HCT116 (cell line): ENCODE measurements around the gene LSM14A. TPM values are rescaled to one million over a fixed set of nuclear protein-coding genes. Genes with fewer than 3 reads are reported as not detected.

ENCODE experiments used
- ATAC-seq: fragments of 200-7000 bp; cut with Tn5 transposase; 2 replicates; pipeline ENCODE4 v1.9.1; 2020; ENCODE audit warnings: mild to moderate bottlenecking, moderate library complexity
- BruUV-seq: library from RNA; stranded (reverse); fragments of 400-500 nt; replicated peaks from 2 replicates; lab custom pipeline; 2021; lab: Mats Ljungman, UMichigan
- CTCF ChIA-PET: fragments of 300-600 bp; sonication (Branson Sonifier 250); formaldehyde crosslinking; loops from one replicate; lab custom pipeline; 2021; ENCODE audit warnings: antibody characterized with exemption; lab: Charles Lee
- POLR2A ChIA-PET: fragments of 300-600, 350-600 bp; sonication (Branson Sonifier 250); formaldehyde crosslinking; loops from one replicate; lab custom pipeline; 2021; ENCODE audit warnings: antibody characterized with exemption; lab: Charles Lee
- RAD21 ChIA-PET, 2 experiments: fragments of 300-600 bp; sonication (Branson Sonifier 250); formaldehyde crosslinking; loops; one replicate each; lab custom pipeline; 2023; ENCODE audit warnings: low total read pairs in 2 of 2; ENCODE audit not compliant: uncharacterized antibody in 2 of 2, unreplicated experiment in 2 of 2, low non-redundant PET in 1 of 2; lab: Charles Lee
- DNase-seq: peaks from one replicate; pipeline ENCODE4 v3.0.0-alpha.2; 2010; ENCODE audit warnings: low read depth, low spot score
- H2AFZ ChIP-seq: fragments of 200-600 bp; shearing (Covaris generic), sonication (generic); 2 replicates; pipeline ENCODE4 v1.6.1; 2017; ENCODE audit warnings: low read depth, mixed run types, mixed read lengths, antibody characterized with exemption, low read length; ENCODE audit not compliant: poor library complexity, severe bottlenecking
- H3K27ac ChIP-seq: 2 replicates; pipeline ENCODE4 v1.5.1; 2012; ENCODE audit warnings: low read depth, low read length
- H3K27me3 ChIP-seq: fragments of 200-600 bp; sonication (generic); 2 replicates; pipeline ENCODE4 v1.6.1; 2016; ENCODE audit warnings: mixed run types, low read length, mixed read lengths; ENCODE audit not compliant: insufficient read depth
- H3K36me3 ChIP-seq, 2 experiments: fragments of 200-500 bp in 1 of 2; fragments of 200-600 bp in 1 of 2; sonication (Bioruptor generic) in 1 of 2; sonication (generic) in 1 of 2; 2 replicates each; pipeline versions ENCODE4 v1.5.1 to v1.6.1; 2014 to 2016; ENCODE audit warnings: low read length in 2 of 2, inconsistent platforms in 1 of 2, mixed read lengths in 1 of 2, mixed run types in 1 of 2; ENCODE audit not compliant: insufficient read depth in 2 of 2, control insufficient read depth in 1 of 2
- H3K4me1 ChIP-seq, 2 experiments: fragments of 200-600 bp in 1 of 2; sonication (generic) in 1 of 2; 2 replicates each; pipeline versions ENCODE4 v1.5.1 to v1.6.1; 2012 to 2017; ENCODE audit warnings: low read length in 2 of 2, inconsistent platforms in 1 of 2, mild to moderate bottlenecking in 1 of 2, mixed read lengths in 1 of 2, mixed run types in 1 of 2, moderate library complexity in 1 of 2; ENCODE audit not compliant: insufficient read depth in 2 of 2, control insufficient read depth in 1 of 2
- H3K4me2 ChIP-seq: fragments of 200-600 bp; sonication (generic); 2 replicates; pipeline ENCODE4 v1.6.1; 2017; ENCODE audit warnings: mixed run types, low read length, mixed read lengths
- H3K4me3 ChIP-seq, 2 experiments: fragments of 200-600 bp in 1 of 2; sonication (generic) in 1 of 2; replicated peaks in 1 of 2; 2 replicates each; pipeline ENCODE4 v1.5.1; 2011 to 2016; ENCODE audit warnings: low read length in 2 of 2, control low read depth in 1 of 2, low read depth in 1 of 2, mild to moderate bottlenecking in 1 of 2, mixed read lengths in 1 of 2, mixed run types in 1 of 2
- H3K79me2 ChIP-seq: fragments of 200-600 bp; sonication (generic); 2 replicates; pipeline ENCODE4 v1.6.1; 2017; ENCODE audit warnings: mild to moderate bottlenecking, mixed run types, low read length, moderate library complexity, mixed read lengths; ENCODE audit not compliant: insufficient read depth
- H3K9ac ChIP-seq: fragments of 200-600 bp; sonication (generic); 2 replicates; pipeline ENCODE4 v1.6.1; 2016; ENCODE audit warnings: low read length, mixed read lengths
- H3K9me2 ChIP-seq: fragments of 200-600 bp; sonication (generic), shearing (Covaris generic); 2 replicates; pipeline ENCODE4 v1.6.1; 2017; ENCODE audit warnings: mixed run types, mild to moderate bottlenecking, moderate library complexity; ENCODE audit not compliant: insufficient read depth
- H3K9me3 ChIP-seq, 2 experiments: fragments of 200-500 bp in 1 of 2; fragments of 200-600 bp in 1 of 2; sonication (Bioruptor generic) in 1 of 2; sonication (generic) in 1 of 2; 2 replicates each; pipeline ENCODE4 v1.6.1; 2014 to 2017; ENCODE audit warnings: low read length in 2 of 2, mixed read lengths in 2 of 2, inconsistent platforms in 1 of 2, low read depth in 1 of 2, mild to moderate bottlenecking in 1 of 2, mixed run types in 1 of 2, moderate library complexity in 1 of 2; ENCODE audit not compliant: control insufficient read depth in 1 of 2, insufficient read depth in 1 of 2
- H4K20me1 ChIP-seq: fragments of 200-600 bp; sonication (generic), shearing (Covaris generic); 2 replicates; pipeline ENCODE4 v1.6.1; 2017; ENCODE audit warnings: mixed run types, mild to moderate bottlenecking, moderate library complexity; ENCODE audit not compliant: insufficient read depth
- ATF3 ChIP-seq: IDR thresholded peaks from 2 replicates; pipeline ENCODE4 v1.6.1; 2012
- CBX3 ChIP-seq: IDR thresholded peaks from 2 replicates; pipeline ENCODE4 v1.6.1; 2012; ENCODE audit warnings: low read depth
- CEBPB ChIP-seq: IDR thresholded peaks from 2 replicates; pipeline ENCODE4 v1.6.1; 2012; ENCODE audit warnings: low read depth
- CTCF ChIP-seq, 3 experiments: fragments of 200-600 bp in 1 of 3; sonication (generic) in 1 of 3; IDR thresholded peaks in 2 of 3; conservative IDR thresholded peaks in 1 of 3; 2 replicates each; pipeline ENCODE4 v1.5.1; 2012 to 2017; ENCODE audit warnings: low read depth in 2 of 3, low read length in 2 of 3, antibody characterized with exemption in 1 of 3, borderline replicate concordance in 1 of 3, control low read depth in 1 of 3, mild to moderate bottlenecking in 1 of 3, mixed read lengths in 1 of 3, mixed run types in 1 of 3, moderate library complexity in 1 of 3; ENCODE audit not compliant: insufficient read depth in 1 of 3
- EGR1 ChIP-seq: IDR thresholded peaks from 2 replicates; pipeline ENCODE4 v1.6.1; 2012; ENCODE audit warnings: low read depth
- EZH2 ChIP-seq: fragments of 200-600 bp; sonication (generic); IDR thresholded peaks from 2 replicates; pipeline ENCODE4 v1.6.1; 2017; ENCODE audit warnings: antibody characterized with exemption, mixed run types
- EZH2phosphoT487 ChIP-seq: fragments of 200-600 bp; IDR thresholded peaks from 2 replicates; pipeline ENCODE4 v1.6.1; 2018; ENCODE audit warnings: antibody characterized with exemption, borderline replicate concordance
- FOSL1 ChIP-seq: IDR thresholded peaks from 2 replicates; pipeline ENCODE4 v1.6.1; 2012; ENCODE audit warnings: low read depth
- JUND ChIP-seq: IDR thresholded peaks from 2 replicates; pipeline ENCODE4 v1.6.1; 2012
- POLR2A ChIP-seq: IDR thresholded peaks from 2 replicates; pipeline ENCODE4 v1.7.0; 2011; ENCODE audit warnings: borderline replicate concordance; ENCODE audit not compliant: insufficient read depth, insufficient read length; ENCODE audit errors: extremely low read depth
- POLR2AphosphoS5 ChIP-seq: IDR thresholded peaks from 2 replicates; pipeline ENCODE4 v1.6.1; 2011; ENCODE audit warnings: mild to moderate bottlenecking, low read depth, low read length, moderate library complexity
- RAD21 ChIP-seq: IDR thresholded peaks from 2 replicates; pipeline ENCODE4 v1.6.1; 2012; ENCODE audit warnings: low read depth, mild to moderate bottlenecking
- REST ChIP-seq: IDR thresholded peaks from 2 replicates; pipeline ENCODE4 v1.6.1; 2012; ENCODE audit warnings: low read depth
- SP1 ChIP-seq: IDR thresholded peaks from 2 replicates; pipeline ENCODE4 v1.6.1; 2012; ENCODE audit warnings: low read depth
- TCF7L2 ChIP-seq: IDR thresholded peaks from 2 replicates; pipeline ENCODE4 v1.7.0; 2011; ENCODE audit warnings: borderline replicate concordance, inconsistent platforms; ENCODE audit not compliant: insufficient read depth, insufficient read length; ENCODE audit errors: extremely low read depth
- YY1 ChIP-seq: IDR thresholded peaks from 2 replicates; pipeline ENCODE4 v1.6.1; 2011; ENCODE audit warnings: low read length, low read depth, moderate library complexity, mild to moderate bottlenecking; ENCODE audit not compliant: insufficient replicate concordance; ENCODE audit errors: extremely low read depth
- ZFX ChIP-seq: fragments of 450-650 bp; IDR thresholded peaks from 2 replicates; pipeline ENCODE4 v1.6.1; 2017
- ZNF274 ChIP-seq: fragments of 200-500 bp; sonication (Bioruptor generic); IDR thresholded peaks from 2 replicates; pipeline ENCODE4 v1.6.1; 2014; ENCODE audit warnings: mild to moderate bottlenecking, low read depth, low read length, inconsistent platforms
- intact Hi-C: fragments of 100-400 bp; cut with micrococcal nuclease; formaldehyde crosslinking; loops from 2 replicates; pipeline ENCODE4 v1.10.0; 2022
- total RNA-seq: library from RNA; stranded (reverse); gene quantifications from one replicate; pipeline ENCODE4 v1.2.1, GENCODE V29; 2021; ENCODE audit not compliant: unreplicated experiment
- TF ChIP-seq, protein P1 (sequence below): IDR thresholded peaks from 2 replicates; pipeline ENCODE4 v1.6.1; 2011; ENCODE audit warnings: mild to moderate bottlenecking, low read length, moderate library complexity; ENCODE audit not compliant: insufficient replicate concordance; ENCODE audit errors: extremely low read depth
- TF ChIP-seq, protein P2 (sequence below): IDR thresholded peaks from 2 replicates; pipeline ENCODE4 v1.6.1; 2012

Gene LSM14A
- total RNA-seq, 1 experiment from 2014 or later: 120 TPM

- CTCF ChIA-PET: no interaction called here
- Histone ChIP-seq H3K4me2 (no peak overlapping the region), H3K36me3 (peaks cover 19 to 20% of the 10 kb centered on the region in 2 experiments), H2AFZ (no peak overlapping the region), H3K4me3 (no peak overlapping the region), H3K4me1 (peaks cover 0 to 9% of the 10 kb centered on the region in 2 experiments; a peak in 1 of 4 replicates), H3K79me2 (peaks cover 68% of the 10 kb centered on the region), H3K27me3 (no peaks in the 10 kb centered on the region), H3K27ac (no peak overlapping the region), H3K9ac (no peak overlapping the region), H4K20me1 (peaks cover 7% of the 10 kb centered on the region; the same call in 1 of the 2 replicates), H3K9me3 (no peaks in the 10 kb centered on the region), H3K9me2 (no peaks in the 10 kb centered on the region)
- POLR2A ChIA-PET: no interaction called here
- no peak for TF ChIP-seq POLR2AphosphoS5
- TF ChIP-seq RAD21: no peak
- TF ChIP-seq, protein P1, sequence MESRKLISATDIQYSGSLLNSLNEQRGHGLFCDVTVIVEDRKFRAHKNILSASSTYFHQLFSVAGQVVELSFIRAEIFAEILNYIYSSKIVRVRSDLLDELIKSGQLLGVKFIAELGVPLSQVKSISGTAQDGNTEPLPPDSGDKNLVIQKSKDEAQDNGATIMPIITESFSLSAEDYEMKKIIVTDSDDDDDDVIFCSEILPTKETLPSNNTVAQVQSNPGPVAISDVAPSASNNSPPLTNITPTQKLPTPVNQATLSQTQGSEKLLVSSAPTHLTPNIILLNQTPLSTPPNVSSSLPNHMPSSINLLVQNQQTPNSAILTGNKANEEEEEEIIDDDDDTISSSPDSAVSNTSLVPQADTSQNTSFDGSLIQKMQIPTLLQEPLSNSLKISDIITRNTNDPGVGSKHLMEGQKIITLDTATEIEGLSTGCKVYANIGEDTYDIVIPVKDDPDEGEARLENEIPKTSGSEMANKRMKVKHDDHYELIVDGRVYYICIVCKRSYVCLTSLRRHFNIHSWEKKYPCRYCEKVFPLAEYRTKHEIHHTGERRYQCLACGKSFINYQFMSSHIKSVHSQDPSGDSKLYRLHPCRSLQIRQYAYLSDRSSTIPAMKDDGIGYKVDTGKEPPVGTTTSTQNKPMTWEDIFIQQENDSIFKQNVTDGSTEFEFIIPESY: no peak
- TF ChIP-seq FOSL1: no peak
- TF ChIP-seq SP1: no peak
- TF ChIP-seq CBX3: no peak
- TF ChIP-seq POLR2A: no peak
- TF ChIP-seq, protein P2, sequence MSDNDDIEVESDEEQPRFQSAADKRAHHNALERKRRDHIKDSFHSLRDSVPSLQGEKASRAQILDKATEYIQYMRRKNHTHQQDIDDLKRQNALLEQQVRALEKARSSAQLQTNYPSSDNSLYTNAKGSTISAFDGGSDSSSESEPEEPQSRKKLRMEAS: no peak
- no peak for TF ChIP-seq CTCF (IDR thresholded peaks at IDR 0.05 in 2 of 3, conservative IDR thresholded peaks at IDR 0.05 in 1 of 3; ENCODE audit: borderline replicate concordance in 1 of 3, insufficient read depth in 1 of 3, low read depth in 2 of 3, low read length in 2 of 3)
- TF ChIP-seq EZH2: no peak
- TF ChIP-seq ATF3: no peak
- TF ChIP-seq CEBPB: no peak
- TF ChIP-seq TCF7L2: no peak
- TF ChIP-seq YY1: no peak
- TF ChIP-seq ZFX: no peak
- no peak for TF ChIP-seq REST
- TF ChIP-seq EGR1: no peak
- no peak for TF ChIP-seq EZH2phosphoT487
- TF ChIP-seq ZNF274: no peak
- TF ChIP-seq JUND: no peak
- BruUV-seq: no TSS peak
- DNase-seq (no peak), ATAC-seq (no peak)
- RAD21 ChIA-PET: no interaction called here
- intact Hi-C loops: no loop called here
Measured at GRCh38 chr19:34215666-34216038, 43.3 kb downstream of the LSM14A start.
